Thoracic aorta (tissue), 2 donors: ENCODE measurements around the gene IL17RC. TPM values are rescaled to one million over a fixed set of nuclear protein-coding genes. Genes with fewer than 3 reads are reported as not detected.

Experiments used
- ATAC-seq: fragments of 150-250 bp; one replicate; pipeline ENCODE4 v1.8.0; 2017; ENCODE audit warnings: low read depth; ENCODE audit not compliant: insufficient number of reproducible peaks, low FRiP score
- DNase-seq: peaks from one replicate; pipeline ENCODE4 v3.0.0-alpha.2; 2020; ENCODE audit warnings: low spot score
- H3K27ac ChIP-seq, 2 donors: fragments of 200-600 bp; sonication (generic); 1 replicate in 1 of 2; 2 replicates in 1 of 2; pipeline ENCODE4 v1.5.1; 2016; ENCODE audit warnings: mild to moderate bottlenecking in 2 of 2, moderate library complexity in 2 of 2
- H3K27me3 ChIP-seq: fragments of 200-600 bp; sonication (generic); replicated peaks from 2 replicates; pipeline ENCODE4 v1.6.0; 2016; ENCODE audit warnings: mild to moderate bottlenecking; ENCODE audit not compliant: insufficient read depth
- H3K36me3 ChIP-seq: fragments of 200-600 bp; sonication (generic); one replicate; pipeline ENCODE4 v1.5.1; 2016
- H3K4me1 ChIP-seq, 2 donors: fragments of 200-600 bp; sonication (generic); 1 replicate in 1 of 2; 2 replicates in 1 of 2; pipeline versions ENCODE4 v1.5.1 to v1.6.0; 2016; ENCODE audit warnings: low read depth in 2 of 2, mild to moderate bottlenecking in 1 of 2; ENCODE audit not compliant: control insufficient read depth in 1 of 2
- H3K4me3 ChIP-seq: fragments of 200-600 bp; sonication (generic); 2 replicates; pipeline ENCODE4 v1.5.1; 2016; ENCODE audit warnings: mild to moderate bottlenecking
- H3K9me3 ChIP-seq: fragments of 200-600 bp; sonication (generic); 2 replicates; pipeline ENCODE4 v1.5.1; 2016
- CTCF ChIP-seq: fragments of 200-600 bp; sonication (generic); IDR thresholded peaks from one replicate; pipeline ENCODE4 v1.5.1; 2019; ENCODE audit warnings: antibody characterized with exemption
- total RNA-seq, 2 donors: library from RNA; depleted of rRNA; stranded (reverse); fragments of >200 nt; gene quantifications; one replicate each; pipeline versions ENCODE4 v1.1.0 to v1.2.3, GENCODE V29; 2016

IL17RC gene
- total RNA-seq, 2 donors from 2014 or later, result 52.2 to 59.4 TPM

GRCh38 chr3:9949115-9949514 is 32.2 kb downstream of the IL17RC start:
- H3K9me3 ChIP-seq, result no peaks in the 10 kb centered on the region
- ATAC-seq, result no peak
- peaks cover 3% of the 10 kb centered on the region for H3K36me3 ChIP-seq
- no peak for TF ChIP-seq CTCF
- no peaks in the 10 kb centered on the region for H3K27me3 ChIP-seq
- no peak overlapping the region for H3K27ac ChIP-seq
- H3K4me3 ChIP-seq, result no peak overlapping the region
- no peak for DNase-seq
- H3K4me1 ChIP-seq, result peaks cover 9 to 30% of the 10 kb centered on the region in 2 donors

- H3K27me3 ChIP-seq, result no peaks in the 10 kb centered on the region
- TF ChIP-seq CTCF, result no peak
- DNase-seq (no peak), ATAC-seq (no peak)
- H3K4me1 ChIP-seq, result peaks cover 9 to 30% of the 10 kb centered on the region in 2 donors
- H3K27ac ChIP-seq, result no peak overlapping the region
- H3K4me3 ChIP-seq, result no peak overlapping the region
- H3K36me3 ChIP-seq, result peaks cover 3% of the 10 kb centered on the region
- no peaks in the 10 kb centered on the region for H3K9me3 ChIP-seq
These were observed 32.7 kb downstream of the IL17RC start for GRCh38 chr3:9949626-9950025.

- Histone ChIP-seq H3K27me3 (no peaks in the 10 kb centered on the region), H3K36me3 (peaks cover 3% of the 10 kb centered on the region), H3K9me3 (no peaks in the 10 kb centered on the region), H3K27ac (no peak overlapping the region), H3K4me1 (peaks cover 9 to 26% of the 10 kb centered on the region in 2 donors), H3K4me3 (no peak overlapping the region)
- TF ChIP-seq CTCF, result no peak
- no peak for DNase-seq
- no peak for ATAC-seq
These were observed 34.2 kb downstream of the IL17RC start for GRCh38 chr3:9951126-9951525.

- Histone ChIP-seq H3K36me3 (peaks cover 3% of the 10 kb centered on the region), H3K4me3 (peak overlapping the region; percentile 80)
- DNase-seq, result no peak
These were observed 34.7 kb downstream of the IL17RC start for GRCh38 chr3:9951598-9951961.

More at GRCh38 chr3:9951598-9951961, 34.7 kb downstream of the IL17RC start:
- no peak for TF ChIP-seq CTCF
- no peak overlapping the region for H3K27ac ChIP-seq
- H3K4me1 ChIP-seq, result peaks cover 9 to 25% of the 10 kb centered on the region in 2 donors
- H3K27me3 ChIP-seq, result no peaks in the 10 kb centered on the region
- no peaks in the 10 kb centered on the region for H3K9me3 ChIP-seq
- ATAC-seq, result no peak
